HG02588 (cell line): ENCODE results near the gene SEMA6D.

ENCODE experiments used
- ATAC-seq: cut with Tn5 transposase; IDR thresholded peaks from one replicate; pipeline ENCODE4 v1.9.1; 2021; ENCODE audit warnings: mild to moderate bottlenecking, moderate library complexity; ENCODE audit not compliant: unreplicated experiment

The SEMA6D gene

DNA sequence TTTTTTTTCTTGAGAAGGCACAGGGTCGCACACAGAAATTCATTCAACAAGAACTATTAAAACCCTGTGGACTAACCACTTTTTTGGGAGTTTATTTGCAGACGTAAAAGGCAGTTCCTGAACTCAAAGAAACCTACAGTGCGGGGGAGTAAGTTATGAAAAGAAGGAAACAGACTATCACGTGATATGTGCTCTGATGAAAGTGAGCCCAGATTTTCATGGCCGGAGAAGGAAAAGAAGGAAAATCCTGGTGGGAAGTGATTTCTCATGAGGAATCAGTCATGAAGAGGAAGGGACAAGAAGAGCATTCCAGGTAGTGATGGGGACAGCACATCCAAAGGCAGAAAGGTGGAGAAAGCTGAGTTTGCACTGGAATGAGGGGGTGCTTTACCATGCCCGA, 26.1 kb downstream of the SEMA6D start:
- ATAC-seq, result no peak

- no peak for ATAC-seq
Measured at GRCh38 chr15:47743886-47744285, 26.6 kb downstream of the SEMA6D start.

DNA sequence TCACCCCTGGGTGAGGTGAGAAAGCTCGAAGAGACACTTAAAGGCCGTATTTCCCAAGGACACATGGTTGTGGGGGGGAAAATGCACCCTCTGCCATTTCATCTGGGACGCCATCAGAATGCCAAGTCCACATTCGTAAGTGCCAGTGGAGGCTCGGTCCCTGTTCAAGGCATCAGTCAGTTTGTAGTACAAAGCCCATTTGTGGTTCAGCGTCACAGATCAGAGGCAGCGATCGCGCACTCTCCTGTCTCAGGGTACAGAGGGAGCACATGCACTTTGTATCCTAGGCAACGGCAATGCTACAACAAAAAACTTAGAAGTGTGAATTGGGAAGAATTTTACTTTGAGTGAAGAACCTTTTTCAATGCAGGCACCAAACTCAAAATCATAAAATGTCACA, 27.2 kb downstream of the SEMA6D start:
- ATAC-seq, result no peak

DNA sequence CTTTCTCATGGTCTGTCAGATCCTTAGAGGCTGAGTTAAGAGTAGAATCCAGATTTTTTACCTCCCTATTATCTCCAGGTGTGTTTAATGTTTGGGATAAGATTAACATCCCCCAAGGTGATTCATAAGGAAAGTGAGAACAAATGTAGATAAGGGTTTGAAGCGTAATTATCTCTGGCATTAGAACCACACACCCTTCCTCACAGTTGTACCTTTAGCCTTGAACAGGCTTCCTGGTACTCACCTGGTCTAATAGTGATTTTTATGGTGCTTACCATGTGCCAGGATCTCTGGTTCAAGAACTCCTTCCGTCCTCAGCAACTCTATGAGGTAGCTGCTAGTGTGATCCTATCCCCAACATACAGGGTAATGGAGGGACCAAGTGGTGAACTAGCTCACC, 27.7 kb downstream of the SEMA6D start:
- no peak for ATAC-seq

DNA sequence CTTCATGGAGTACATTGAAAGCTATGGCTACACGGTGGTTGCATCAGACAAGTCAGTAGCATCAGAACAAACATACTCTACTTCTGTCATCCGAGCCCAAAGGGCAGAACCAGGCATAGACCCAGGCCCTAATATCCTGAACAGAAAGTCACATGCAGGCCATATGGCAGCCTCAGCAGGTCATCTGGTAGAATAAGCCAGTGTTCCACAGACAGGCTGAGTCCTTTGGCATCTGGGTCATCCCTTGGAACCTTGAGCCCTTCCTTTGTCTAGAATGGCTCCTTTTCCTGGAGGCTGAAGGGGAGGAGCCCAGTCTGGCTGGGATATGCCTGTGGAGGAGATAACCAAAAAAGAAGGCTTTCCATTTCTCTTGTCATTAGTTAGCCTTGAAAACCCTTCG, 29.2 kb downstream of the SEMA6D start:
- ATAC-seq, result no peak

DNA sequence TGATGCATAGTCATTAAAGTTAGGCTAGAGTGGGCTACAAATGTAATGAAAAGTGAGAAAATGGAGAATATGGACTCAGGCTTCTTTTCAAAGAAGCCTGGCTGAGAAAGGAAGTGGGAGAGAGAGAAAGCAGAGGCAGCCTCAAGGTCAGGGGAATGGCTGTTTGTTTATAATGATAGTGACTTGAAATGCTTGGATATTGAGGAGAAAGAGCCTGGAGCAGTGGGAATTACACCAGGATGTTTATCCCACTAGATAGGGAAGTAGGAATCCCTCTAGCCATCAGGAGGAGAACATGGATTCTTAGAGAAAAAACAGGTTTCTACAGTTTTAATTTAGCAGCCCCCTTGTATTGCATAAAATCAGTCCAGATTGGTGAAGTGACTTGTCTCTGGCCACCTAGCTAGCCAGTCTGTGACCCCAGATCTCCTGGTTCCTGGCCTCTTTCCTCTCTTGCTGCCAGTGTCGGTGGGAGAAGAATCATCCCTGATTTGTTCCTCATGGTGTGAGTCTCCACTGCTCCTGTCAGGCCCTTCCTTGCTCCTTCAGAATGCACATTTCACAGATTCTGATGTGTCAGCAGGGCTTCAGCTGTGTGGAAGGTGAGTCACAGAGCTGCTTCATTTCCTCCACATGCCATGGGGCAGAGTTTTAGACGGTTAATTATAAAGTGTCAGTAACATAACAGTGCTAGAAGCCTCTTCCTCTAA, 32.9 kb downstream of the SEMA6D start:
- ATAC-seq, result no peak

- ATAC-seq, result no peak
Measured at GRCh38 chr15:47750740-47751262, 33.5 kb downstream of the SEMA6D start.

DNA sequence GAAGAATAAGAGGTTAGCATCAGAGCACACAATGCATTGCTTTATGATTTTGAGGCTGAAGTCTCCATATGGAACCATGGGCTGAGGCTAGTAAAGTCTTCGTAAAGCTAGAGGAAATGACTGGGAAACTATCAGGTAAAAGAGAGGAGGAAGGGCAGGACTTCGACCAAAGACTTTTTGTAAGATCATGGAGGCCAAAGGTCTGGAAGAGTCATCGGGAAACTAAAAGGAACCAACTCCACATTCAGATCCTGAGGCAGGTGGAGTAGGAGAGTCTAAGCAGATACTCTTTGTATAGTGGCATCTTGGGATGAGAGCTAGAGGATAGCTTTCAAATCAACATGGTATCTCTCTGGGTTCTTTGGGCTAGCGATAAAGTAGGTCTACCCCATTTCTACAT, 36.3 kb downstream of the SEMA6D start:
- no peak for ATAC-seq

GRCh38 chr15:47754312-47754711, 37.0 kb downstream of the SEMA6D start:
- ATAC-seq, result no peak

- ATAC-seq, result no peak
Measured at GRCh38 chr15:47755941-47756340, 38.6 kb downstream of the SEMA6D start.

GRCh38 chr15:47756872-47757271, 39.6 kb downstream of the SEMA6D start:
- no peak for ATAC-seq

GRCh38 chr15:47757331-47757730, 40.0 kb downstream of the SEMA6D start:
- no peak for ATAC-seq

- ATAC-seq, result no peak
Measured at GRCh38 chr15:47762621-47763020, 45.3 kb downstream of the SEMA6D start.

DNA sequence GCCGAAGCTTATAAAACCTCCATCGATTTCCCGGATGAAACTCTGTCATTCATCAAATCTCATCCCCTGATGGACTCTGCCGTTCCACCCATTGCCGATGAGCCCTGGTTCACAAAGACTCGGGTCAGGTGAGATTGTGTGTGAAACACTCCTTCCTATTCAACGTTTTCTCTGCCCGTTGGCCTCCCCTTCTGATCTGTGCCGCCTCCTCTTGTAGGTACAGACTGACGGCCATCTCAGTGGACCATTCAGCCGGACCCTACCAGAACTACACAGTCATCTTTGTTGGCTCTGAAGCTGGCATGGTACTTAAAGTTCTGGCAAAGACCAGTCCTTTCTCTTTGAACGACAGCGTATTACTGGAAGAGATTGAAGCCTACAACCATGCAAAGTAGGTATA, 47.4 kb downstream of the SEMA6D start:
- ATAC-seq, result no peak

- no peak for ATAC-seq
Measured at GRCh38 chr15:47766406-47766805, 49.1 kb downstream of the SEMA6D start.

- ATAC-seq, result no peak
Measured at GRCh38 chr15:47767035-47767434, 49.7 kb downstream of the SEMA6D start.

- ATAC-seq, result no peak
Measured at GRCh38 chr15:47768735-47769134, 51.4 kb downstream of the SEMA6D start.

DNA sequence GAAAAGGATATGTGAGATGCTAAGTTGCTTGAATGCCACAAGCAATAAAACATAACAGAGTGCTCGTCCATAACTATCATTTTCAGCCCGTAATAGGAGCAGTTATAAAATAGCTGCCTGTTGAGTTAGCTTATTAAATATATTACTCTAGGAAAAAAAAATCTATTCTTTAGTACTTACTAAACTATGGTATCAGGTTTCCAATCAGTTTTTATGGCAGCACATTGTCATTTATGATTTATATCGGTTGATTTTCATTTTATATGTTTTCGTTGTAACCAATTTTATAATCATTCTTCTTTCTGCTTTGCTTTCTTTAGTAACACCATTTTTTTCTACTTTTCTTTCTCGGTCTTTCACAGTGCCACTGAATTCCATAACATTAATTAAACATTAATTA, 51.9 kb downstream of the SEMA6D start:
- no peak for ATAC-seq

GRCh38 chr15:47773143-47773542, 55.8 kb downstream of the SEMA6D start:
- no peak for ATAC-seq

- ATAC-seq, result no peak
Measured at GRCh38 chr15:47778263-47778770, 61.0 kb downstream of the SEMA6D start.

GRCh38 chr15:47780971-47781370, 63.7 kb downstream of the SEMA6D start:
- no peak for ATAC-seq

DNA sequence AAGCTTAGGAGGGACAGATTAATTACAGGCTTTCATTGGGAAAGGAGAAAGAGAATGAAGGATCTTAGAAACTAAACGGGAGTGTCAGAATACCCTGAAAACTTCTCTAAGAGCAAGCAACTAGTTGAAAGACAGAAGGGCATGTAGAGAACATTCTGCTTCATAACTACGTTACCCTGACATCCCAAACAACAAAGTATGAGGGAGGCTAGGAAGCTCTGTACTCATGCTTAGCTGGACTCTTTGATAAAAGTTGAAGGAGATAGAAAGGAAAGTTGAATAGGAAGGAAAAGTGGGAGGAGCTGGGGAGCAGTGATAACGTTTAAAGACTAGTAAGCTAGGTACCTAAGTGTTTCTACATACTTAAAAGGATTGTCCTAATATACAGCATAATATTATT, 64.2 kb downstream of the SEMA6D start:
- ATAC-seq, result no peak

DNA sequence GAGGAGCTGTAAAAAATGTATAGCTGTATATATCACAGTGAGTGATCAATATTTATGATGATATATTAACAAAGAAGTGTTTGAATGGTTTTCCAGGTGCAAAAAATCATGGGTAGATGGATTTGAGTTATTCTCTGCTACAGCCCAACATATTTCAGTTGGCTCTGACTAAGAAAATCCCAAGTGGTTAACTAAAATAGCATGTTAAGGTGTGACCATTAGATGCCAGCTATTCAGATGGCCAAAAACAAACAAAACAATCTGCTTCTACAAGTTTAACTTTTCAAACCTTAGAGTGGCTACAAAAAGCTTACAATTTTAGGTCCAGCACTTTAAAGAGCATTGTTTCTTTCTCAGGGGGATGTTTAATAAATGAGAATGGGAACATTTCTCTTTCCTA, 67.5 kb downstream of the SEMA6D start:
- ATAC-seq, result no peak
